ENCODE results near the gene LUZP1. TPM values are rescaled to one million over a fixed set of nuclear protein-coding genes. Genes with fewer than 3 reads are reported as not detected.
A peak's percentile ranks its signal among the peaks of the same experiment; 100 is the strongest.

Gene LUZP1
- total RNA-seq, 4 donors from 2014 or later, result 16.7 to 17.7 (median 17.2) TPM

GRCh38 chr1:23101101-23101827 lies 67.4 kb downstream of the LUZP1 start:
- TF ChIP-seq, protein P1, sequence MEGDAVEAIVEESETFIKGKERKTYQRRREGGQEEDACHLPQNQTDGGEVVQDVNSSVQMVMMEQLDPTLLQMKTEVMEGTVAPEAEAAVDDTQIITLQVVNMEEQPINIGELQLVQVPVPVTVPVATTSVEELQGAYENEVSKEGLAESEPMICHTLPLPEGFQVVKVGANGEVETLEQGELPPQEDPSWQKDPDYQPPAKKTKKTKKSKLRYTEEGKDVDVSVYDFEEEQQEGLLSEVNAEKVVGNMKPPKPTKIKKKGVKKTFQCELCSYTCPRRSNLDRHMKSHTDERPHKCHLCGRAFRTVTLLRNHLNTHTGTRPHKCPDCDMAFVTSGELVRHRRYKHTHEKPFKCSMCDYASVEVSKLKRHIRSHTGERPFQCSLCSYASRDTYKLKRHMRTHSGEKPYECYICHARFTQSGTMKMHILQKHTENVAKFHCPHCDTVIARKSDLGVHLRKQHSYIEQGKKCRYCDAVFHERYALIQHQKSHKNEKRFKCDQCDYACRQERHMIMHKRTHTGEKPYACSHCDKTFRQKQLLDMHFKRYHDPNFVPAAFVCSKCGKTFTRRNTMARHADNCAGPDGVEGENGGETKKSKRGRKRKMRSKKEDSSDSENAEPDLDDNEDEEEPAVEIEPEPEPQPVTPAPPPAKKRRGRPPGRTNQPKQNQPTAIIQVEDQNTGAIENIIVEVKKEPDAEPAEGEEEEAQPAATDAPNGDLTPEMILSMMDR (IDR thresholded peaks at IDR 0.05), result no peak
- TF ChIP-seq EP300 (IDR thresholded peaks at IDR 0.05) (no peak), POLR2A (IDR thresholded peaks at IDR 0.05) (no peak)
- 88 to 90% methylated on average over 3 of the region's 3 CpGs for WGBS, 2 donors
- peak overlapping the region in 3 of 4 donors; percentile 28 to 75 (median 72) for H3K27ac ChIP-seq
- H3K9me3 ChIP-seq, result no peaks in the 10 kb centered on the region
- peaks cover 0 to 2% (median 0%) of the 10 kb centered on the region in 3 donors for H3K36me3 ChIP-seq
- H3K4me3 ChIP-seq, result no peak overlapping the region
- H3K4me1 ChIP-seq, result peaks cover 0 to 57% (median 35%) of the 10 kb centered on the region in 4 donors
- H3K27me3 ChIP-seq, result no peaks in the 10 kb centered on the region
- DNase-seq (ENCODE audit: low spot score in 2 of 2), result no peak

DNA sequence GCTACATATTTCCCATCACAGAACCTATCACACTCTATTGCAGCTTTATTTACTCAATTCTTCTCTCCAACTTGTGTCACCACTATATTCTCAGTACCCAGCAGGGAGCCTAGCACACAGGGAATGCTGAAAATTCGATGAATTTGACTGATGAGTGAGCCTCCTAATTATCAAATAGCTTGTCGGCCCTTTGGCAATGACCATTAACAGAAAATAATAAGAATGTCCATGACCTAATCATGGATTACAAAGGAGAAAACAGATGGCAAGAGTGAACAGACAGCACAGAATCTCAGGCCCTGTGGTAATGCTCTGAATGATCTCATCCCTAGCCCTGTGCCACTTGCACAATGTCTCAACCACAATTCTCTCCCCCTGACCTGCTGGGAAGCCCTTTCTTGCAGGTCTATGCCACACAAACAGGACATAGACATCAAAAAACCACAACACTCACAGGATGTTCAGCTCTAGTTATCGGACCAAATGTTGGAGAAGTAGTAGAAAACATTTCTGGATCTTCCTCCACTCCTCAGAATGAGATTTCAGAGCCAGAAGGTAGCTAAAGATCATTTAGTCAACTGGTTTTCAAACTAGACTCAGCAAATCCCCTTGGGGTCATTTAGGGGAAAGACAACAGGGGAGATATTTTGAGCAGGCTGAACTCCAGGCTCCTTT lies 68.4 kb downstream of the LUZP1 start:
- no peaks in the 10 kb centered on the region for H3K27me3 ChIP-seq
- peak in 1 of 2 donors; percentile 70 for DNase-seq (ENCODE audit: low spot score in 2 of 2)
- H3K27ac ChIP-seq, result peak overlapping the region in 3 of 4 donors; percentile 28 to 75 (median 72)
- no peaks in the 10 kb centered on the region for H3K9me3 ChIP-seq
- H3K4me3 ChIP-seq, result no peak overlapping the region
- H3K4me1 ChIP-seq, result peaks cover 0 to 57% (median 35%) of the 10 kb centered on the region in 4 donors
- H3K36me3 ChIP-seq, result no peaks in the 10 kb centered on the region
- peak in 1 of 2 donors; percentile 79 for TF ChIP-seq EP300 (IDR thresholded peaks at IDR 0.05)
- TF ChIP-seq, protein P1 (IDR thresholded peaks at IDR 0.05), result peak in 1 of 5 experiments; percentile 8
- TF ChIP-seq POLR2A (IDR thresholded peaks at IDR 0.05), result no peak
- 29 to 33% methylated on average over 3 of the region's 3 CpGs for WGBS, 2 donors

DNA sequence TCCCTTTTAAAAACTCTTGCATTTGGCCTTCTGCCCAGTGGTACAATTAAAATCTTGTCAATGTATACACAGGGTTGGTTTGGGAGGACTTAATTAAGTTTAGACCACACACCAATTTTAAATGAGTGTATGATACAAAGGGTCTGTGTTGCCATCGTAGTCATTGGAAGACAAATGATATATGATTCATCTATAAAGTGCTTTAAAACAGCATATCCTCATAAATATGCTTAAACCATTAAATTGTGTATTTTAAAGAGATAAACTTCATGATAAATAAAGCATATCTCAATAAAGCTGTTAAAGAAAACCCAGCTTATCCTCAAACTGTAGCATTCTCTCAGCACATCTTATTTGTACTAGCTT lies 69.5 kb downstream of the LUZP1 start:
- Histone ChIP-seq H3K4me1 (peaks cover 0 to 57% (median 35%) of the 10 kb centered on the region in 4 donors), H3K27me3 (no peaks in the 10 kb centered on the region), H3K27ac (peak overlapping the region in 2 of 4 donors; percentile 2 to 75), H3K4me3 (no peak overlapping the region), H3K9me3 (no peaks in the 10 kb centered on the region), H3K36me3 (peaks cover 0 to 2% (median 0%) of the 10 kb centered on the region in 3 donors)
- TF ChIP-seq, protein P1 (IDR thresholded peaks at IDR 0.05), result no peak
- 92 to 93% methylated on average over 1 of the region's 1 CpG for WGBS, 2 donors
- no peak for DNase-seq (ENCODE audit: low spot score in 2 of 2)

GRCh38 chr1:23098463-23099170 lies 70.0 kb downstream of the LUZP1 start:
- H3K27me3 ChIP-seq, result no peaks in the 10 kb centered on the region
- TF ChIP-seq, protein P1 (IDR thresholded peaks at IDR 0.05), result peak; percentile 86 to 95 (median 87)
- TF ChIP-seq POLR2A (IDR thresholded peaks at IDR 0.05) (no peak), EP300 (IDR thresholded peaks at IDR 0.05) (peak in 1 of 2 donors; percentile 38)
- no peaks in the 10 kb centered on the region for H3K9me3 ChIP-seq
- 37 to 41% methylated on average over 12 of the region's 12 CpGs for WGBS, 2 donors
- H3K4me1 ChIP-seq, result peaks cover 0 to 57% (median 35%) of the 10 kb centered on the region in 4 donors
- H3K36me3 ChIP-seq, result peaks cover 0 to 8% (median 0%) of the 10 kb centered on the region in 3 donors
- peak; percentile 43 to 68 for DNase-seq (ENCODE audit: low spot score in 2 of 2)
- H3K27ac ChIP-seq, result peak overlapping the region in 1 of 4 donors; percentile 2
- no peak overlapping the region for H3K4me3 ChIP-seq

Measured in tibial nerve (tissue), 4 donors.